ENCODE data around the gene ZNF764. TPM values are rescaled to one million over a fixed set of nuclear protein-coding genes. Genes with fewer than 3 reads are reported as not detected.
"Not testable (repeated sequence)": the region's sequence is repeated elsewhere in the genome, so short reads cannot be mapped to it uniquely, and the experiment has no call there.

Gene ZNF764
- total RNA-seq, 1 donor from 2014 or later = 3.6 TPM

DNA sequence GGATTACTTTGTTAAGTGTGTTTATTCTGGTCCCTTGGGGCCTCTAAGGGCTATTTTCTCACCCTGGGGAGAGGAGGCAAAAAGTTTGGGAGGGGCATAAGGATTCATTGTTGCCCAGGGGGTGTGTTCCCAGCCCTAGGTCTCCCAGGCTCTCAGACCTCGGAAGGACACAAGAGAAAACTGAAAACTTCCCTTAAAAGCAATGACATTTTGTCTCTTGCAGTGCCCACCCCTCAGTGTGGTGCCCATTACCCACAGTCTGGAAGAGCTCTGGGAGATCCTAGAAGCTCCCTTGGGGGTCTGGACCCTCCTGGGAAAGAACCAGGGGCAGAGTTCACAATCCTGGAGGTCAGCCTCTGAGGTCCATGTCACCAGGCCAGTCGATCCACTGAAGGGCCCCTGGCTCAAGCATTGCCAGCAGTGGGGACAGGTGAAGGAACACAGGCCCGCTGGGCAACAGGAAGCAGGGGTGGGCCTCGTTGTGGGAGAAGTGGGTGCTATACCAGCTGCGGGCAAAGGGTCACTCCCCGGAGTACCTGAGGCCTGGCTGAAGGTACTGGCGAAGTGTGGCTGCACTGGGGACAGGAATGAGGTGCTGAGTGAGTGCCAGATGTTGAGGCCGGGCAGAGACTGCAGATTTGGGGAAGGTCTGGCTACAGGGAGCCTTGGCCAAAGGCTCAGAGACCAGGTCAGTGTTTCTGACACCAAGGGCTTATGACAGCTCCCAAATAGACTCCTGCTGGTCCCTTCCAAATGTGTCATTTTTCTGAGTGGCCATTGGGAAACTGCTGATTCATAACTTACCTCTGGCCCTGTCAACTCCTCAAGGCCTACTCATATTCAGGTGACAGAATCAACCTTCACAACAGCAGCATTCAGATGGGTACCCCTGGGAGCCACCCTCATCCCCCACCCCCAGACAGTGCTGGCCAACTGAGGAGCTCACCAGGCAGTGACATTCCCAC lies 18.9 kb downstream of the ZNF764 start:
- no peaks in the 10 kb centered on the region for H3K9me3 ChIP-seq (ENCODE audit: low read depth)
- Mint-ChIP-seq H3K27ac (no peak overlapping the region), H3K36me3 (peaks cover 9% of the 10 kb centered on the region)

DNA sequence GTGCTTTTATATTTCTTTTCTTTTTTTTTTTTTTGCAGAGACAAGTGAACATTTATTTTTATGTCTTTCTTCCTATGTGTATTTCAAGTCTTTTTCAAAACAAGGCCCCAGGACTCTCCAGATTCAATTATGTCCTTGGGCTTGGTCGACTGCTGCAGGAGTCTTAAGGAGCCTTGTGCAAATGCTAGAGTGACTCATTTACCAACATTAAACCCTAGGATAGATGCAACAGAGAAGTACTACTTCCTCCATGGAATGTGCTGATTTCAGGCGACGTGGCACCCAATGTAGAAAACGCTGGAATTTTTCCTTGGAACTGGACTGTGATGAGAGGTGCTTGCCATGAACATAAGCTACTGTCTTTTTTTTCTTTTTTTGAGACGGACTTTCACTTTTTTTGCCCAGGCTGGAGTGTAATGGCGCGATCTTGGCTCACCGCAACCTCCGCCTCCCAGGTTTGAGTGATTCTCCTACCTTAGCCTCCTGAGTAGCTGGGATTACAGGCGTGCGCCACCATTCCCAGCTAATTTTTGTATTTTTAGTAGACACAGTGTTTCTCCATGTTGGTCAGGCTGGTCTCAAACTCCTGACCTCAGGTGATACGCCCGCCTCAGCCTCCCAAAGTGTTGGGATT lies 21.7 kb downstream of the ZNF764 start:
- H3K4me2 ChIP-seq = peak overlapping the region; percentile 82
- not testable (repeated sequence) for DNase-seq (ENCODE audit: low spot score); H3K36me3 Mint-ChIP-seq

More for the DNA sequence above, 18.9 kb downstream of the ZNF764 start:
- Mint-ChIP-seq H3K27me3 (ENCODE audit: insufficient read depth, low read depth) (peaks cover 4% of the 10 kb centered on the region), H3K4me1 (peaks cover 19% of the 10 kb centered on the region), H3K4me3 (no peak overlapping the region), H3K9me3 (no peaks in the 10 kb centered on the region)
- H3K4me1 ChIP-seq = peaks cover 27% of the 10 kb centered on the region
- no peaks in the 10 kb centered on the region for H3K27me3 ChIP-seq
- H3K4me2 ChIP-seq = no peak overlapping the region
- no peaks in the 10 kb centered on the region for H4K20me1 ChIP-seq (ENCODE audit: low read depth)
- no peak for DNase-seq (ENCODE audit: low spot score)
- H3K4me3 ChIP-seq = no peak overlapping the region
- H3K79me2 ChIP-seq (ENCODE audit: low read depth) = peaks cover 22% of the 10 kb centered on the region
- peaks cover 15% of the 10 kb centered on the region for H3F3A ChIP-seq (ENCODE audit: low read depth)
- no peak overlapping the region for H3K27ac ChIP-seq
- no peak overlapping the region for H3K9ac ChIP-seq
- no peak overlapping the region for H2AFZ ChIP-seq (replicated peaks)
- no peaks in the 10 kb centered on the region for H3K36me3 ChIP-seq
- TF ChIP-seq, protein P1, sequence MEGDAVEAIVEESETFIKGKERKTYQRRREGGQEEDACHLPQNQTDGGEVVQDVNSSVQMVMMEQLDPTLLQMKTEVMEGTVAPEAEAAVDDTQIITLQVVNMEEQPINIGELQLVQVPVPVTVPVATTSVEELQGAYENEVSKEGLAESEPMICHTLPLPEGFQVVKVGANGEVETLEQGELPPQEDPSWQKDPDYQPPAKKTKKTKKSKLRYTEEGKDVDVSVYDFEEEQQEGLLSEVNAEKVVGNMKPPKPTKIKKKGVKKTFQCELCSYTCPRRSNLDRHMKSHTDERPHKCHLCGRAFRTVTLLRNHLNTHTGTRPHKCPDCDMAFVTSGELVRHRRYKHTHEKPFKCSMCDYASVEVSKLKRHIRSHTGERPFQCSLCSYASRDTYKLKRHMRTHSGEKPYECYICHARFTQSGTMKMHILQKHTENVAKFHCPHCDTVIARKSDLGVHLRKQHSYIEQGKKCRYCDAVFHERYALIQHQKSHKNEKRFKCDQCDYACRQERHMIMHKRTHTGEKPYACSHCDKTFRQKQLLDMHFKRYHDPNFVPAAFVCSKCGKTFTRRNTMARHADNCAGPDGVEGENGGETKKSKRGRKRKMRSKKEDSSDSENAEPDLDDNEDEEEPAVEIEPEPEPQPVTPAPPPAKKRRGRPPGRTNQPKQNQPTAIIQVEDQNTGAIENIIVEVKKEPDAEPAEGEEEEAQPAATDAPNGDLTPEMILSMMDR (IDR thresholded peaks at IDR 0.05) = no peak
- TF ChIP-seq EZH2phosphoT487 (IDR thresholded peaks at IDR 0.05) (no peak), EZH2 (IDR thresholded peaks at IDR 0.05) (no peak)

GRCh38 chr16:30535777-30536190 lies 22.4 kb downstream of the ZNF764 start:
- peaks cover 24% of the 10 kb centered on the region for H3K4me1 Mint-ChIP-seq
- H3K4me3 Mint-ChIP-seq = peak overlapping the region; percentile 88
- Histone ChIP-seq H3K9ac (no peak overlapping the region), H3K9me3 (ENCODE audit: low read depth) (no peaks in the 10 kb centered on the region), H3K36me3 (no peaks in the 10 kb centered on the region), H3K4me1 (peaks cover 8% of the 10 kb centered on the region), H3K27me3 (no peaks in the 10 kb centered on the region), H3K4me3 (peak overlapping the region; percentile 71), H3K4me2 (peak overlapping the region; percentile 82), H4K20me1 (ENCODE audit: low read depth) (no peaks in the 10 kb centered on the region), H3K27ac (no peak overlapping the region), H2AFZ (replicated peaks) (no peak overlapping the region), H3F3A (ENCODE audit: low read depth) (peaks cover 7% of the 10 kb centered on the region), H3K79me2 (ENCODE audit: low read depth) (peaks cover 36% of the 10 kb centered on the region)
- TF ChIP-seq, protein P1 (IDR thresholded peaks at IDR 0.05) = peak; percentile 51
- TF ChIP-seq EZH2phosphoT487 (IDR thresholded peaks at IDR 0.05) = no peak
- TF ChIP-seq EZH2 (IDR thresholded peaks at IDR 0.05) = no peak
- H3K36me3 Mint-ChIP-seq = peaks cover 9% of the 10 kb centered on the region
- peak overlapping the region; percentile 71 for H3K27ac Mint-ChIP-seq
- DNase-seq (ENCODE audit: low spot score) = peak; percentile 82
- peaks cover 4% of the 10 kb centered on the region for H3K27me3 Mint-ChIP-seq (ENCODE audit: insufficient read depth, low read depth)
- H3K9me3 Mint-ChIP-seq = no peaks in the 10 kb centered on the region

More for the DNA sequence above, 21.7 kb downstream of the ZNF764 start:
- not testable (repeated sequence) for H3K27ac ChIP-seq; H3K27me3 Mint-ChIP-seq (ENCODE audit: insufficient read depth, low read depth); H3K36me3 ChIP-seq; H3K9me3 Mint-ChIP-seq; H3K9me3 ChIP-seq (ENCODE audit: low read depth); H4K20me1 ChIP-seq (ENCODE audit: low read depth); H3K27me3 ChIP-seq; H2AFZ ChIP-seq (replicated peaks); H3K27ac Mint-ChIP-seq
- peaks cover 35% of the 10 kb centered on the region for H3K79me2 ChIP-seq (ENCODE audit: low read depth)
- peaks cover 11% of the 10 kb centered on the region for H3F3A ChIP-seq (ENCODE audit: low read depth)
- Mint-ChIP-seq H3K4me1 (peaks cover 24% of the 10 kb centered on the region), H3K4me3 (peak overlapping the region; percentile 88)
- H3K4me3 ChIP-seq = peak overlapping the region; percentile 71
- H3K9ac ChIP-seq = peak overlapping the region; percentile 24
- peaks cover 13% of the 10 kb centered on the region for H3K4me1 ChIP-seq
